IMR-90 (cell line): ENCODE results near the gene ITPR3.

Experiments
- BHLHE40 ChIP-seq: fragments of 150-350 bp; IDR thresholded peaks from 2 replicates; pipeline ENCODE4 v1.6.1; 2016; ENCODE audit warnings: mild to moderate bottlenecking, low read depth, low read length
- CEBPB ChIP-seq: IDR thresholded peaks from 2 replicates; pipeline ENCODE4 v1.6.1; 2012; ENCODE audit warnings: low read depth, low read length, improper control_type of control experiment
- FOS ChIP-seq: fragments of 150-350 bp; IDR thresholded peaks from 2 replicates; pipeline ENCODE4 v1.6.1; 2016; ENCODE audit warnings: low read depth, low read length
- MAFK ChIP-seq: IDR thresholded peaks from 2 replicates; pipeline ENCODE4 v1.6.1; 2012; ENCODE audit warnings: low read depth, low read length, improper control_type of control experiment
- MXI1 ChIP-seq: IDR thresholded peaks from 2 replicates; pipeline ENCODE4 v1.6.1; 2012; ENCODE audit warnings: low read depth, mild to moderate bottlenecking, low read length, moderate library complexity, borderline replicate concordance
- POLR2A ChIP-seq: IDR thresholded peaks from 2 replicates; pipeline ENCODE4 v1.6.1; 2012; ENCODE audit warnings: mild to moderate bottlenecking, low read depth, low read length
- RAD21 ChIP-seq: IDR thresholded peaks from 2 replicates; pipeline ENCODE4 v1.6.1; 2012; ENCODE audit warnings: low read length, improper control_type of control experiment
- RFX5 ChIP-seq: IDR thresholded peaks from 2 replicates; pipeline ENCODE4 v1.8.0; 2012; ENCODE audit warnings: low read depth, mild to moderate bottlenecking, low read length, moderate library complexity
- SMC3 ChIP-seq: fragments of 150-350 bp; IDR thresholded peaks from 2 replicates; pipeline ENCODE4 v1.6.1; 2016; ENCODE audit warnings: low read depth, mild to moderate bottlenecking, antibody characterized with exemption, low read length, moderate library complexity
- TF ChIP-seq, protein P1 (sequence below): conservative IDR thresholded peaks from 2 replicates; pipeline ENCODE4 v1.5.1; 2012; ENCODE audit warnings: mild to moderate bottlenecking, low read depth, low read length, improper control_type of control experiment
- TF ChIP-seq, protein P2 (sequence below): fragments of 150-350 bp; IDR thresholded peaks from 2 replicates; pipeline ENCODE4 v1.6.1; 2016; ENCODE audit warnings: low read depth, mild to moderate bottlenecking, low read length, moderate library complexity, borderline replicate concordance
- TF ChIP-seq, protein P3 (sequence below): fragments of 150-350 bp; IDR thresholded peaks from 2 replicates; pipeline ENCODE4 v1.6.1; 2017; ENCODE audit warnings: mild to moderate bottlenecking, antibody characterized with exemption, low read length, low read depth

DNA sequence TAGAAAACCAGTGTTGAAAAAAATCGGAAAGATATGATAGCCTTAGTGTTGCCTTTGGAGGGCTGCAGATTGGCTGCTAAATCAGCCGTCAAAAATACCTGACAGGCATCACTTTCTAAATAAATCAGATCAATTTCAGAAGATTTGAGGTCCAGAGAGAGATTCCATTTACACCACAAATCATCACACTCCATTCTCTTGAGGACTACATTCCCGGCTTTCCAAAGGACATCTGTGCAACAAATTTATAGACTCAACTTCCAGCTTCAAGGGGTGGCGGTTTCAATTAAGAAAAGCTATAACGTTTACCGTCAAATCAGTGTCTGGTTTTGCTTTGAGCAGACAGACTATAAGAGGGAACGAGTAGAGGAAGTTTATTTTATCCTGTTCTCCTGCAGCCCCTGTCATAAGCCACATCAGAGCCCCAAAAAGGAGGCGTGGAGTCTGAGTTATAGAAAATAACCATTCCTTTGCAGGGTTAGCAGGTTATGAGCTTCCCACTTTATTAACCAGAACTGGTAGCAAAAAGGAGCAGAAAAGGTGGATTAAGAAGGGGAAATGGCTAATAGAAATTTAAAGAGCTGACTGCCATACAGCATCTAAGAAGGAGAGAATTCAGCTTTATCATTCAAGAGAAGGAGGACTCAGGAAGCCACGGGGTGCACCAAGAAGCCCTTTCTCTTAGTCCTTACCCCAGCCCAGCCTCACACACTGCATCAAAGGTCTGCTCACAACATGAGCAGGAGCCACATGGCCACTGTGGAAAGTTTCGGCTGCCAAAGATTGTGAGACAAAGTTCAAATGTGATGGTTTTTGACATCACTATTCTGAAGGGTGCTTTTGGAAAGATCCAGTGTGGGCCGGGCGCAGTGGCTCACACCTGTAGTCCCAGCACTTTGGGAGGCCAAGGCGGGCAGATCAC lies 103.2 kb downstream of the ITPR3 start:
- TF ChIP-seq, protein P1, sequence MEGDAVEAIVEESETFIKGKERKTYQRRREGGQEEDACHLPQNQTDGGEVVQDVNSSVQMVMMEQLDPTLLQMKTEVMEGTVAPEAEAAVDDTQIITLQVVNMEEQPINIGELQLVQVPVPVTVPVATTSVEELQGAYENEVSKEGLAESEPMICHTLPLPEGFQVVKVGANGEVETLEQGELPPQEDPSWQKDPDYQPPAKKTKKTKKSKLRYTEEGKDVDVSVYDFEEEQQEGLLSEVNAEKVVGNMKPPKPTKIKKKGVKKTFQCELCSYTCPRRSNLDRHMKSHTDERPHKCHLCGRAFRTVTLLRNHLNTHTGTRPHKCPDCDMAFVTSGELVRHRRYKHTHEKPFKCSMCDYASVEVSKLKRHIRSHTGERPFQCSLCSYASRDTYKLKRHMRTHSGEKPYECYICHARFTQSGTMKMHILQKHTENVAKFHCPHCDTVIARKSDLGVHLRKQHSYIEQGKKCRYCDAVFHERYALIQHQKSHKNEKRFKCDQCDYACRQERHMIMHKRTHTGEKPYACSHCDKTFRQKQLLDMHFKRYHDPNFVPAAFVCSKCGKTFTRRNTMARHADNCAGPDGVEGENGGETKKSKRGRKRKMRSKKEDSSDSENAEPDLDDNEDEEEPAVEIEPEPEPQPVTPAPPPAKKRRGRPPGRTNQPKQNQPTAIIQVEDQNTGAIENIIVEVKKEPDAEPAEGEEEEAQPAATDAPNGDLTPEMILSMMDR: no peak
- TF ChIP-seq POLR2A (no peak), FOS (no peak), MXI1 (no peak), MAFK (no peak), CEBPB (no peak), BHLHE40 (no peak), RAD21 (no peak), RFX5 (no peak), SMC3 (no peak)
- TF ChIP-seq, protein P2, sequence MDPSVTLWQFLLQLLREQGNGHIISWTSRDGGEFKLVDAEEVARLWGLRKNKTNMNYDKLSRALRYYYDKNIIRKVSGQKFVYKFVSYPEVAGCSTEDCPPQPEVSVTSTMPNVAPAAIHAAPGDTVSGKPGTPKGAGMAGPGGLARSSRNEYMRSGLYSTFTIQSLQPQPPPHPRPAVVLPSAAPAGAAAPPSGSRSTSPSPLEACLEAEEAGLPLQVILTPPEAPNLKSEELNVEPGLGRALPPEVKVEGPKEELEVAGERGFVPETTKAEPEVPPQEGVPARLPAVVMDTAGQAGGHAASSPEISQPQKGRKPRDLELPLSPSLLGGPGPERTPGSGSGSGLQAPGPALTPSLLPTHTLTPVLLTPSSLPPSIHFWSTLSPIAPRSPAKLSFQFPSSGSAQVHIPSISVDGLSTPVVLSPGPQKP: no peak
- TF ChIP-seq, protein P3, sequence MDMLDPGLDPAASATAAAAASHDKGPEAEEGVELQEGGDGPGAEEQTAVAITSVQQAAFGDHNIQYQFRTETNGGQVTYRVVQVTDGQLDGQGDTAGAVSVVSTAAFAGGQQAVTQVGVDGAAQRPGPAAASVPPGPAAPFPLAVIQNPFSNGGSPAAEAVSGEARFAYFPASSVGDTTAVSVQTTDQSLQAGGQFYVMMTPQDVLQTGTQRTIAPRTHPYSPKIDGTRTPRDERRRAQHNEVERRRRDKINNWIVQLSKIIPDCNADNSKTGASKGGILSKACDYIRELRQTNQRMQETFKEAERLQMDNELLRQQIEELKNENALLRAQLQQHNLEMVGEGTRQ: no peak
